NOMO-1 treated with DMSO at 0.1 percent for 48 hours (cell line): ENCODE data around the gene SIX1.

Experiments
- DNase-seq: peaks from one replicate; lab custom pipeline; 2025; ENCODE audit not compliant: unreplicated experiment; lab: John Stamatoyannopoulos, UW

The SIX1 gene

DNA sequence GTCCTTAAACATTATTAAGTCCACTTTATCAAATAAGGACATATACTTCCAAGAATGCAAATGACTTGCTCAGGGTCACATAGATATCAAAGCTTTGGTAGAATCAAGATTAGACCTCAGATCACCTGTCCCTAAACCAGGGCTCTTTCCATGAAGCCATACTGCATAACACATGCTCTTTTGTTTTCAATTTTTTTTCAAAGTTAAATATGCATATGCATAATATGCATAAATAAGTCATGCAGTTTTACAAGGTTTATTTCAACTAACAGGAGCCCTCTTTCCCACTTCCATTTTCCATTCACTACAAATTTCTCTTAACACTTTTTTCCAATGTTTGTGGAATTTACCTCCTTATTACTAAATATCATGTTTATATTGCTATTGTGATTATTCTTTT is 53.1 kb downstream of the SIX1 start:
- no peak for DNase-seq

DNA sequence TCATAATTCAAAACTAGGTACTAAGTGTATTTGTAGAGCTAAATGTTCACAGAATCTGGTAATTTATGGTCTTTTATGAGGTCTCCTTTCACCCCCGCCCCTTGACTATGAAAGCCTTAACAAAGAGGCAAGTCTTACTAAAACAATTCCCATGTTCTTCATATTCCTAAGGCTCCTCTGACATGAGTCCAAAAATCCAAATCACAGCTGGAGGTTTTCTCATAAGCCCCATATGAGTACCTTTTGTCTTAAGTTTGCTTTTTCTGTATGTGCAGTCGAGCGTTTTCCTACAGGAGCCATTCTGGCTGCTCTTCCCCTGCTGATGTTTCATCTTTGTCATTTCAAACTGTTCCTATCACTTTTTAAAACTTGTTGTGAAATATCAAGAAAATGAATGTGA is 55.2 kb downstream of the SIX1 start:
- DNase-seq = no peak
